ENCODE measurements around the gene RUFY2. TPM values are rescaled to one million over a fixed set of nuclear protein-coding genes. Genes with fewer than 3 reads are reported as not detected.

The RUFY2 gene
- total and polyA plus RNA-seq, 11 donors: 3.2 to 11.8 (median 8.6) TPM

GRCh38 chr10:68385740-68386139 is 21.3 kb downstream of the RUFY2 start:
- H3K27ac ChIP-seq: no peak overlapping the region
- no peak for TF ChIP-seq POLR2A (IDR thresholded peaks at IDR 0.05)
- TF ChIP-seq CTCF (IDR thresholded peaks at IDR 0.05): no peak
- WGBS, 4 donors: 88 to 92% (median 90%) methylated on average over 2 of the region's 2 CpGs
- no peak for DNase-seq
- intact Hi-C loops (cut with DNase I): no loop called here
- H3K9me3 ChIP-seq: no peaks in the 10 kb centered on the region
- H3K36me3 ChIP-seq: peaks cover 0 to 100% (median 98%) of the 10 kb centered on the region in 9 donors
- H3K4me1 ChIP-seq: no peaks in the 10 kb centered on the region
- H3K27me3 ChIP-seq: no peaks in the 10 kb centered on the region
- no peak for ATAC-seq
- H3K4me3 ChIP-seq: no peak overlapping the region

GRCh38 chr10:68371604-68372003 is 35.5 kb downstream of the RUFY2 start:
- H3K27ac ChIP-seq: no peak overlapping the region
- no peak for ATAC-seq
- TF ChIP-seq POLR2A (IDR thresholded peaks at IDR 0.05) (no peak), CTCF (IDR thresholded peaks at IDR 0.05) (no peak)
- intact Hi-C loops (cut with DNase I): no loop called here
- H3K4me1 ChIP-seq: no peaks in the 10 kb centered on the region
- DNase-seq: no peak
- H3K4me3 ChIP-seq: no peak overlapping the region
- WGBS, 4 donors: 91 to 97% (median 97%) methylated on average over 1 of the region's 1 CpG
- peaks cover 0 to 93% (median 67%) of the 10 kb centered on the region in 9 donors for H3K36me3 ChIP-seq
- H3K9me3 ChIP-seq: peaks cover 0 to 26% (median 7%) of the 10 kb centered on the region in 12 donors
- H3K27me3 ChIP-seq: no peaks in the 10 kb centered on the region

- Histone ChIP-seq H3K36me3 (peaks cover 0 to 92% (median 60%) of the 10 kb centered on the region in 9 donors), H3K27me3 (no peaks in the 10 kb centered on the region), H3K4me3 (no peak overlapping the region), H3K27ac (no peak overlapping the region), H3K9me3 (peaks cover 0 to 13% (median 5%) of the 10 kb centered on the region in 12 donors), H3K4me1 (no peaks in the 10 kb centered on the region)
- no peak for DNase-seq
- no peak for ATAC-seq
- intact Hi-C loops (cut with DNase I): no loop called here
- 81 to 89% (median 86%) methylated on average over 2 of the region's 2 CpGs for WGBS, 4 donors
- TF ChIP-seq POLR2A (IDR thresholded peaks at IDR 0.05) (no peak), CTCF (IDR thresholded peaks at IDR 0.05) (no peak)
Observed at GRCh38 chr10:68367121-68367520, 40.0 kb downstream of the RUFY2 start.

GRCh38 chr10:68366600-68366999 is 40.5 kb downstream of the RUFY2 start:
- no peak for TF ChIP-seq CTCF (IDR thresholded peaks at IDR 0.05)
- no peak for TF ChIP-seq POLR2A (IDR thresholded peaks at IDR 0.05)
- DNase-seq (no peak), ATAC-seq (no peak)
- Histone ChIP-seq H3K4me1 (no peaks in the 10 kb centered on the region), H3K27me3 (no peaks in the 10 kb centered on the region), H3K9me3 (peaks cover 0 to 8% (median under 1%) of the 10 kb centered on the region in 12 donors), H3K4me3 (no peak overlapping the region), H3K27ac (no peak overlapping the region), H3K36me3 (peaks cover 0 to 92% (median 60%) of the 10 kb centered on the region in 9 donors)
- WGBS, 4 donors: 95 to 99% (median 98%) methylated on average over 5 of the region's 5 CpGs
- intact Hi-C loops (cut with DNase I): no loop called here

Data from heart left ventricle (tissue), 16 donors.